HepG2 (cell line): ENCODE measurements around the gene WBP1. TPM values are rescaled to one million over a fixed set of nuclear protein-coding genes. Genes with fewer than 3 reads are reported as not detected.

Experiments used
- ATF2 ChIP-seq: sonication (generic); formaldehyde crosslinking; IDR thresholded peaks from 2 replicates; pipeline ENCODE4 v1.4.0; 2020; ENCODE audit warnings: missing genetic modification reagents
- GATAD2A ChIP-seq: IDR thresholded peaks from 2 replicates; pipeline ENCODE4 v1.6.1; 2016
- MTA3 ChIP-seq: sonication (generic); formaldehyde crosslinking; IDR thresholded peaks from 2 replicates; pipeline ENCODE4 v1.4.0; 2020; ENCODE audit warnings: missing genetic modification reagents
- MXD4 ChIP-seq: IDR thresholded peaks from 2 replicates; pipeline ENCODE4 v1.6.1; 2016; ENCODE audit warnings: mild to moderate bottlenecking, missing biosample characterization, missing genetic modification reagents
- MYNN ChIP-seq: sonication (generic); formaldehyde crosslinking; IDR thresholded peaks from 2 replicates; pipeline ENCODE4 v1.4.0; 2020; ENCODE audit warnings: mild to moderate bottlenecking, low read depth, missing genetic modification reagents
- NR3C1 ChIP-seq: sonication (generic); formaldehyde crosslinking; IDR thresholded peaks from 2 replicates; pipeline ENCODE4 v1.4.0; 2020; ENCODE audit warnings: missing genetic modification reagents
- PHF8 ChIP-seq: sonication (generic); formaldehyde crosslinking; IDR thresholded peaks from 2 replicates; pipeline ENCODE4 v1.5.0; 2020; ENCODE audit warnings: missing genetic modification reagents
- SOX13 ChIP-seq, 3 experiments: fragments of 450-650 bp in 1 of 3; sonication (generic) in 1 of 3; formaldehyde crosslinking in 1 of 3; IDR thresholded peaks in 2 of 3; conservative IDR thresholded peaks in 1 of 3; 2 replicates each; pipeline versions ENCODE4 v1.5.0 to v1.6.1; 2016 to 2020; ENCODE audit warnings: antibody characterized with exemption in 1 of 3, mild to moderate bottlenecking in 1 of 3, missing compliant biosample characterization in 1 of 3, missing genetic modification reagents in 1 of 3, moderate library complexity in 1 of 3
- SPEN ChIP-seq: sonication (generic); formaldehyde crosslinking; IDR thresholded peaks from 2 replicates; pipeline ENCODE4 v1.5.1; 2020; ENCODE audit warnings: low read depth, mild to moderate bottlenecking, missing genetic modification reagents
- TBP ChIP-seq: sonication (generic); formaldehyde crosslinking; IDR thresholded peaks from 2 replicates; pipeline ENCODE4 v1.5.0; 2020; ENCODE audit warnings: missing genetic modification reagents
- ZBED4 ChIP-seq: sonication (generic); formaldehyde crosslinking; IDR thresholded peaks from 2 replicates; pipeline ENCODE4 v1.4.0; 2020; ENCODE audit warnings: missing genetic modification reagents, borderline replicate concordance
- ZKSCAN5 ChIP-seq: sonication (generic); formaldehyde crosslinking; IDR thresholded peaks from 2 replicates; pipeline ENCODE4 v1.5.1; 2020; ENCODE audit warnings: mild to moderate bottlenecking, missing genetic modification reagents
- ZNF224 ChIP-seq: sonication (generic); formaldehyde crosslinking; IDR thresholded peaks from 2 replicates; pipeline ENCODE4 v1.5.0; 2020; ENCODE audit warnings: mild to moderate bottlenecking, missing genetic modification reagents
- ZNF44 ChIP-seq: sonication (generic); formaldehyde crosslinking; IDR thresholded peaks from 2 replicates; pipeline ENCODE4 v1.5.1; 2020; ENCODE audit warnings: mild to moderate bottlenecking, missing genetic modification reagents
- ZNF446 ChIP-seq: sonication (generic); formaldehyde crosslinking; IDR thresholded peaks from 2 replicates; pipeline ENCODE4 v1.5.0; 2020; ENCODE audit warnings: mild to moderate bottlenecking, missing genetic modification reagents
- ZNF687 ChIP-seq: sonication (generic); formaldehyde crosslinking; IDR thresholded peaks from 2 replicates; pipeline ENCODE4 v1.5.1; 2020; ENCODE audit warnings: mild to moderate bottlenecking, missing genetic modification reagents, moderate library complexity
- ZSCAN31 ChIP-seq: sonication (generic); formaldehyde crosslinking; IDR thresholded peaks from 2 replicates; pipeline ENCODE4 v1.5.0; 2020; ENCODE audit warnings: low read depth, mild to moderate bottlenecking, missing genetic modification reagents
- polyA plus RNA-seq, 8 experiments: library from polyadenylated mRNA; depleted of rRNA in 3 of 8; stranded (reverse) in 7 of 8; unstranded in 1 of 8; fragments of >200 nt; fragmentation: Illumina TruSeq in 4 of 8; extraction: Trizol in 4 of 8; gene quantifications; 2 replicates each; pipeline versions ENCODE4 v1.2.1 to v1.2.3, GENCODE V29; 2011 to 2016; ENCODE audit warnings: low read depth in 4 of 8, missing spikeins in 1 of 8, mixed read lengths in 1 of 8; ENCODE audit not compliant: insufficient read depth in 1 of 8
- total RNA-seq, 5 experiments: library from RNA; depleted of rRNA; stranded (reverse); fragments of >200 nt; fragmentation: Illumina TruSeq; extraction: Trizol; gene quantifications; 2 replicates each; pipeline ENCODE4 v1.2.3, GENCODE V29; 2016; ENCODE audit warnings: low read depth in 1 of 5

The WBP1 gene
- total and polyA plus RNA-seq, 2 of the 13 experiments (the other 11 are each of a cell fraction or from before 2014, with no cell fraction given): 38.8 to 85.7 TPM

- TF ChIP-seq ZNF687 (CRISPR knock-in tag) (peak; percentile 87), SPEN (CRISPR knock-in tag) (peak; percentile 95), NR3C1 (CRISPR knock-in tag) (no peak), ATF2 (peak; percentile 97), ZNF224 (CRISPR knock-in tag) (0 out of 2 replicates have a peak, but pooled peaks have one; percentile 34), MTA3 (no peak), ZKSCAN5 (CRISPR knock-in tag) (no peak), SOX13 (IDR thresholded peaks at IDR 0.05) (no peak), SOX13 (CRISPR knock-in tag; conservative IDR thresholded peaks at IDR 0.05 in 1 of 2, IDR thresholded peaks at IDR 0.05 in 1 of 2) (peak; percentile 27 to 68; a peak in 2 of 4 replicates), ZBED4 (peak; percentile 94), GATAD2A (CRISPR knock-in tag) (peak; percentile 95), ZSCAN31 (peak; percentile 95), ZNF44 (CRISPR knock-in tag) (no peak; the same call in 1 of the 2 replicates), ZNF446 (CRISPR knock-in tag) (no peak; the same call in 1 of the 2 replicates), TBP (CRISPR knock-in tag) (no peak), MYNN (peak; percentile 96), PHF8 (CRISPR knock-in tag) (peak; percentile 76), MXD4 (CRISPR knock-in tag) (peak; percentile 79; the same call in 1 of the 2 replicates)
Observed at GRCh38 chr2:74454654-74455511, 3.4 kb upstream of the WBP1 start, which contains the start of gene INO80B (continued).
